Liver (tissue), 9 donors: Measurements from ENCODE around the gene ENOX1. TPM values are rescaled to one million over a fixed set of nuclear protein-coding genes. Genes with fewer than 3 reads are reported as not detected.

ENCODE experiments used
- DNase-seq: peaks from one replicate; pipeline ENCODE4 v3.0.0-alpha.2; 2017; ENCODE audit warnings: low spot score
- H3K27ac ChIP-seq, 2 donors: one replicate each; pipeline ENCODE4 v1.7.0; 2013; ENCODE audit warnings: inconsistent platforms in 2 of 2, low read length in 2 of 2, control low read depth in 1 of 2, low read depth in 1 of 2, mild to moderate bottlenecking in 1 of 2
- H3K27me3 ChIP-seq, 4 donors: one replicate each; pipeline versions ENCODE4 v1.6.1 to v1.7.0; 2013; ENCODE audit warnings: low read length in 3 of 4, inconsistent platforms in 1 of 4, mild to moderate bottlenecking in 1 of 4, moderate library complexity in 1 of 4; ENCODE audit not compliant: control insufficient read depth in 4 of 4, insufficient read depth in 4 of 4
- H3K36me3 ChIP-seq, 4 donors: one replicate each; pipeline versions ENCODE4 v1.6.1 to v1.7.0; 2013; ENCODE audit warnings: low read length in 3 of 4, mild to moderate bottlenecking in 3 of 4, low read depth in 1 of 4, moderate library complexity in 1 of 4; ENCODE audit not compliant: control insufficient read depth in 4 of 4, insufficient read depth in 3 of 4
- H3K4me1 ChIP-seq, 4 donors: one replicate each; pipeline versions ENCODE4 v1.6.1 to v1.7.0; 2013; ENCODE audit warnings: low read length in 3 of 4, mild to moderate bottlenecking in 3 of 4, moderate library complexity in 1 of 4; ENCODE audit not compliant: control insufficient read depth in 4 of 4, insufficient read depth in 4 of 4
- H3K4me3 ChIP-seq, 3 donors: one replicate each; pipeline versions ENCODE4 v1.6.1 to v1.7.0; 2013; ENCODE audit warnings: low read length in 3 of 3, control low read depth in 1 of 3, low read depth in 1 of 3, mild to moderate bottlenecking in 1 of 3
- H3K9ac ChIP-seq, 2 donors: one replicate each; pipeline ENCODE4 v1.7.0; 2013; ENCODE audit warnings: low read length in 2 of 2, mild to moderate bottlenecking in 2 of 2, moderate library complexity in 2 of 2, control low read depth in 1 of 2, low read depth in 1 of 2
- H3K9me3 ChIP-seq, 4 donors: one replicate each; pipeline versions ENCODE4 v1.6.1 to v1.7.0; 2013; ENCODE audit warnings: low read length in 3 of 4; ENCODE audit not compliant: control insufficient read depth in 4 of 4
- EGR1 ChIP-seq, 2 donors: IDR thresholded peaks; 2 replicates each; pipeline ENCODE4 v1.6.1; 2016 to 2018; ENCODE audit warnings: antibody characterized with exemption in 2 of 2, low read depth in 2 of 2
- FOXA1 ChIP-seq: IDR thresholded peaks from 2 replicates; pipeline ENCODE4 v1.6.1; 2016; ENCODE audit warnings: antibody characterized with exemption
- FOXA2 ChIP-seq: IDR thresholded peaks from 2 replicates; pipeline ENCODE4 v1.6.1; 2016; ENCODE audit warnings: antibody characterized with exemption
- GABPA ChIP-seq, 2 donors: IDR thresholded peaks in 1 of 2; conservative IDR thresholded peaks in 1 of 2; 2 replicates each; pipeline ENCODE4 v1.6.1; 2016; ENCODE audit warnings: antibody characterized with exemption in 2 of 2, mild to moderate bottlenecking in 1 of 2, moderate library complexity in 1 of 2
- HNF4A ChIP-seq, 2 donors: conservative IDR thresholded peaks; 2 replicates each; pipeline ENCODE4 v1.6.1; 2016; ENCODE audit warnings: antibody characterized with exemption in 2 of 2, mild to moderate bottlenecking in 2 of 2
- HNF4G ChIP-seq: IDR thresholded peaks from 2 replicates; pipeline ENCODE4 v1.6.1; 2016; ENCODE audit warnings: antibody characterized with exemption
- JUND ChIP-seq, 2 donors: IDR thresholded peaks; 2 replicates each; pipeline ENCODE4 v1.6.1; 2016; ENCODE audit warnings: antibody characterized with exemption in 2 of 2
- RAD21 ChIP-seq, 2 donors: IDR thresholded peaks; 2 replicates each; pipeline ENCODE4 v1.6.1; 2016; ENCODE audit warnings: antibody characterized with exemption in 2 of 2, mild to moderate bottlenecking in 2 of 2
- REST ChIP-seq: IDR thresholded peaks from 2 replicates; pipeline ENCODE4 v1.6.1; 2016; ENCODE audit warnings: antibody characterized with exemption, mild to moderate bottlenecking
- TAF1 ChIP-seq: conservative IDR thresholded peaks from 2 replicates; pipeline ENCODE4 v1.6.1; 2016; ENCODE audit warnings: antibody characterized with exemption, mild to moderate bottlenecking
- YY1 ChIP-seq: IDR thresholded peaks from 2 replicates; pipeline ENCODE4 v1.6.1; 2016; ENCODE audit warnings: antibody characterized with exemption, mild to moderate bottlenecking
- WGBS: extraction: QIAGEN DNeasy Blood & Tissue Kit; methylation state at CpG from one replicate; pipeline ENCODE4 v1.1.7; 2013; 5-methylcytosine and 5-hydroxymethylcytosine counted together
- polyA plus RNA-seq, 2 donors: library from polyadenylated mRNA; stranded (reverse) in 1 of 2; unstranded in 1 of 2; fragments of 200-250 nt in 1 of 2; fragments of >200 nt in 1 of 2; fragmentation: Nextera tagmentation in 1 of 2; extraction: Ambion mirVana in 1 of 2; gene quantifications; one replicate each; pipeline versions ENCODE4 v1.2.1 to v1.2.3, GENCODE V29; 2013 to 2015
- total RNA-seq, 2 donors: library from RNA; depleted of rRNA; stranded (reverse); fragments of >200 nt; gene quantifications; one replicate each; pipeline ENCODE4 v1.2.3, GENCODE V29; 2014
- TF ChIP-seq, protein P1 (sequence below): IDR thresholded peaks from 2 replicates; pipeline ENCODE4 v1.6.1; 2016; ENCODE audit warnings: antibody characterized with exemption
- TF ChIP-seq, protein P2 (sequence below): IDR thresholded peaks from 2 replicates; pipeline ENCODE4 v1.6.1; 2016; ENCODE audit warnings: antibody characterized with exemption
- TF ChIP-seq, protein P3 (sequence below): IDR thresholded peaks from 2 replicates; pipeline ENCODE4 v1.6.1; 2016; ENCODE audit warnings: antibody characterized with exemption
- TF ChIP-seq, protein P4 (sequence below): fragments of 150-350 bp; IDR thresholded peaks from 2 replicates; pipeline ENCODE4 v1.5.1; 2017; ENCODE audit warnings: improper control_type of control experiment, low read depth, low read length; ENCODE audit not compliant: missing input control
- donor health status: healthy.
- donor health status: healthy.
- donor health status: healthy.
- donor health status: healthy.
- donor health status: healthy.

Gene ENOX1
- total and polyA plus RNA-seq, 4 donors, result 0.02 to 0.33 (median 0.08) TPM; not detected in 1

- Histone ChIP-seq H3K9ac (no peak overlapping the region), H3K36me3 (no peaks in the 10 kb centered on the region), H3K4me1 (peaks cover 0 to 3% (median 0%) of the 10 kb centered on the region in 4 donors), H3K27ac (no peak overlapping the region), H3K27me3 (no peaks in the 10 kb centered on the region), H3K9me3 (no peaks in the 10 kb centered on the region), H3K4me3 (no peak overlapping the region)
- 77% methylated on average over 3 of the region's 3 CpGs for WGBS
- DNase-seq, result no peak
- TF ChIP-seq FOXA2 (no peak), TAF1 (no peak), HNF4G (no peak), FOXA1 (no peak), JUND (IDR thresholded peaks at IDR 0.05) (no peak), HNF4A (conservative IDR thresholded peaks at IDR 0.05) (no peak), GABPA (IDR thresholded peaks at IDR 0.05 in 1 of 2, conservative IDR thresholded peaks at IDR 0.05 in 1 of 2) (no peak), RAD21 (IDR thresholded peaks at IDR 0.05) (no peak), YY1 (no peak)
- TF ChIP-seq, protein P1, sequence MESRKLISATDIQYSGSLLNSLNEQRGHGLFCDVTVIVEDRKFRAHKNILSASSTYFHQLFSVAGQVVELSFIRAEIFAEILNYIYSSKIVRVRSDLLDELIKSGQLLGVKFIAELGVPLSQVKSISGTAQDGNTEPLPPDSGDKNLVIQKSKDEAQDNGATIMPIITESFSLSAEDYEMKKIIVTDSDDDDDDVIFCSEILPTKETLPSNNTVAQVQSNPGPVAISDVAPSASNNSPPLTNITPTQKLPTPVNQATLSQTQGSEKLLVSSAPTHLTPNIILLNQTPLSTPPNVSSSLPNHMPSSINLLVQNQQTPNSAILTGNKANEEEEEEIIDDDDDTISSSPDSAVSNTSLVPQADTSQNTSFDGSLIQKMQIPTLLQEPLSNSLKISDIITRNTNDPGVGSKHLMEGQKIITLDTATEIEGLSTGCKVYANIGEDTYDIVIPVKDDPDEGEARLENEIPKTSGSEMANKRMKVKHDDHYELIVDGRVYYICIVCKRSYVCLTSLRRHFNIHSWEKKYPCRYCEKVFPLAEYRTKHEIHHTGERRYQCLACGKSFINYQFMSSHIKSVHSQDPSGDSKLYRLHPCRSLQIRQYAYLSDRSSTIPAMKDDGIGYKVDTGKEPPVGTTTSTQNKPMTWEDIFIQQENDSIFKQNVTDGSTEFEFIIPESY, result no peak
- TF ChIP-seq, protein P2, sequence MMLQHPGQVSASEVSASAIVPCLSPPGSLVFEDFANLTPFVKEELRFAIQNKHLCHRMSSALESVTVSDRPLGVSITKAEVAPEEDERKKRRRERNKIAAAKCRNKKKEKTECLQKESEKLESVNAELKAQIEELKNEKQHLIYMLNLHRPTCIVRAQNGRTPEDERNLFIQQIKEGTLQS, result no peak
- TF ChIP-seq, protein P3, sequence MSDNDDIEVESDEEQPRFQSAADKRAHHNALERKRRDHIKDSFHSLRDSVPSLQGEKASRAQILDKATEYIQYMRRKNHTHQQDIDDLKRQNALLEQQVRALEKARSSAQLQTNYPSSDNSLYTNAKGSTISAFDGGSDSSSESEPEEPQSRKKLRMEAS, result no peak
- TF ChIP-seq, protein P4, sequence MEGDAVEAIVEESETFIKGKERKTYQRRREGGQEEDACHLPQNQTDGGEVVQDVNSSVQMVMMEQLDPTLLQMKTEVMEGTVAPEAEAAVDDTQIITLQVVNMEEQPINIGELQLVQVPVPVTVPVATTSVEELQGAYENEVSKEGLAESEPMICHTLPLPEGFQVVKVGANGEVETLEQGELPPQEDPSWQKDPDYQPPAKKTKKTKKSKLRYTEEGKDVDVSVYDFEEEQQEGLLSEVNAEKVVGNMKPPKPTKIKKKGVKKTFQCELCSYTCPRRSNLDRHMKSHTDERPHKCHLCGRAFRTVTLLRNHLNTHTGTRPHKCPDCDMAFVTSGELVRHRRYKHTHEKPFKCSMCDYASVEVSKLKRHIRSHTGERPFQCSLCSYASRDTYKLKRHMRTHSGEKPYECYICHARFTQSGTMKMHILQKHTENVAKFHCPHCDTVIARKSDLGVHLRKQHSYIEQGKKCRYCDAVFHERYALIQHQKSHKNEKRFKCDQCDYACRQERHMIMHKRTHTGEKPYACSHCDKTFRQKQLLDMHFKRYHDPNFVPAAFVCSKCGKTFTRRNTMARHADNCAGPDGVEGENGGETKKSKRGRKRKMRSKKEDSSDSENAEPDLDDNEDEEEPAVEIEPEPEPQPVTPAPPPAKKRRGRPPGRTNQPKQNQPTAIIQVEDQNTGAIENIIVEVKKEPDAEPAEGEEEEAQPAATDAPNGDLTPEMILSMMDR, result no peak
These were observed 485.3 kb downstream of the ENOX1 start for GRCh38 chr13:43301346-43301969.

GRCh38 chr13:43300865-43301264 is 485.9 kb downstream of the ENOX1 start:
- Histone ChIP-seq H3K36me3 (no peaks in the 10 kb centered on the region), H3K9ac (no peak overlapping the region), H3K27ac (no peak overlapping the region), H3K4me1 (peaks cover 0 to 3% (median 0%) of the 10 kb centered on the region in 4 donors), H3K9me3 (no peaks in the 10 kb centered on the region), H3K27me3 (no peaks in the 10 kb centered on the region), H3K4me3 (no peak overlapping the region)
- WGBS, result 74% methylated on average over 4 of the region's 4 CpGs
- TF ChIP-seq RAD21 (IDR thresholded peaks at IDR 0.05) (no peak), REST (no peak), TAF1 (no peak), EGR1 (IDR thresholded peaks at IDR 0.05; ENCODE audit: low read depth in 2 of 2) (no peak)
- DNase-seq, result no peak
